Astrocyte (in vitro differentiated cells and primary cell): Measurements from ENCODE around the gene KRTAP10-8.

ENCODE experiments used
- CTCF ChIP-seq: IDR thresholded peaks from 2 replicates; pipeline ENCODE4 v1.5.1; 2011; ENCODE audit warnings: low read depth, mild to moderate bottlenecking, inconsistent platforms, low read length, moderate library complexity; ENCODE audit not compliant: insufficient read depth
- EZH2 ChIP-seq: IDR thresholded peaks from 2 replicates; pipeline ENCODE4 v1.6.1; 2012; ENCODE audit warnings: mild to moderate bottlenecking, low read length, inconsistent platforms; ENCODE audit not compliant: insufficient read depth

GRCh38 chr21:44626673-44627143 lies 14.8 kb downstream of the KRTAP10-8 start, which contains the start of gene KRTAP10-9:
- TF ChIP-seq CTCF, result no peak
- TF ChIP-seq EZH2, result no peak
